Naive thymus-derived CD4-positive, alpha-beta T cell (primary cell): Measurements from ENCODE around the gene NDE1. TPM values are rescaled to one million over a fixed set of nuclear protein-coding genes. Genes with fewer than 3 reads are reported as not detected.
"Not testable (repeated sequence)": the region's sequence is repeated elsewhere in the genome, so short reads cannot be mapped to it uniquely, and the experiment has no call there.

Experiments
- ATAC-seq: fragments of 150-1000 bp; cut with Tn5 transposase; 2 replicates; pipeline ENCODE4 v1.10.0; 2021; ENCODE audit warnings: mild to moderate bottlenecking, moderate library complexity
- CTCF ChIA-PET: fragments of 350-600 bp; sonication (Branson Sonifier 250); formaldehyde crosslinking; loops from one replicate; lab custom pipeline; 2021; ENCODE audit warnings: antibody characterized with exemption; lab: Charles Lee
- POLR2A ChIA-PET: fragments of 350-600 bp; sonication (Branson Sonifier 250); formaldehyde crosslinking; loops from one replicate; lab custom pipeline; 2021; ENCODE audit warnings: antibody characterized with exemption, inconsistent platforms; lab: Charles Lee
- DNase-seq, 9 donors: peaks; one replicate each; pipeline versions ENCODE4 v3.0.0 to v3.0.0-alpha.2; 2020 to 2022; ENCODE audit warnings: mixed read lengths in 1 of 9
- H3K27ac ChIP-seq: one replicate; pipeline ENCODE4 v1.7.0; 2013; ENCODE audit warnings: mild to moderate bottlenecking, low read depth, low read length, moderate library complexity
- H3K27me3 ChIP-seq, 2 donors: one replicate each; pipeline ENCODE4 v1.7.0; 2013; ENCODE audit warnings: low read length in 2 of 2, mild to moderate bottlenecking in 2 of 2, moderate library complexity in 2 of 2; ENCODE audit not compliant: control insufficient read depth in 2 of 2, insufficient read depth in 2 of 2
- H3K36me3 ChIP-seq, 3 experiments: 1 replicate in 2 of 3; 2 replicates in 1 of 3; pipeline ENCODE4 v1.7.0; 2013; ENCODE audit warnings: low read length in 3 of 3, mild to moderate bottlenecking in 3 of 3, moderate library complexity in 1 of 3; ENCODE audit not compliant: insufficient read depth in 3 of 3, control insufficient read depth in 2 of 3
- H3K4me1 ChIP-seq, 2 donors: one replicate each; pipeline ENCODE4 v1.7.0; 2013; ENCODE audit warnings: low read length in 2 of 2, mild to moderate bottlenecking in 2 of 2, moderate library complexity in 1 of 2; ENCODE audit not compliant: control insufficient read depth in 2 of 2, insufficient read depth in 2 of 2
- H3K4me3 ChIP-seq: 2 replicates; pipeline ENCODE4 v1.7.0; 2013; ENCODE audit warnings: mild to moderate bottlenecking, low read length
- H3K9me3 ChIP-seq, 3 experiments: 1 replicate in 2 of 3; 2 replicates in 1 of 3; pipeline ENCODE4 v1.7.0; 2013; ENCODE audit warnings: low read length in 3 of 3; ENCODE audit not compliant: control insufficient read depth in 2 of 3
- H3K27ac Mint-ChIP-seq, 9 donors: one replicate each; pipeline ENCODE4 v1.8.0; 2020 to 2022; ENCODE audit warnings: mixed read lengths in 9 of 9, mild to moderate bottlenecking in 8 of 9, moderate library complexity in 5 of 9, inconsistent platforms in 2 of 9
- H3K27me3 Mint-ChIP-seq, 5 donors: one replicate each; pipeline ENCODE4 v1.8.0; 2021 to 2022; ENCODE audit warnings: mixed read lengths in 5 of 5, mild to moderate bottlenecking in 1 of 5
- H3K36me3 Mint-ChIP-seq, 5 donors: one replicate each; pipeline ENCODE4 v1.8.0; 2020 to 2022; ENCODE audit warnings: mixed read lengths in 5 of 5, mild to moderate bottlenecking in 3 of 5, inconsistent platforms in 1 of 5
- H3K4me1 Mint-ChIP-seq, 7 donors: one replicate each; pipeline ENCODE4 v1.8.0; 2020 to 2022; ENCODE audit warnings: mixed read lengths in 7 of 7, mild to moderate bottlenecking in 3 of 7, inconsistent platforms in 1 of 7
- H3K4me3 Mint-ChIP-seq, 10 donors: one replicate each; pipeline ENCODE4 v1.8.0; 2020 to 2022; ENCODE audit warnings: mild to moderate bottlenecking in 10 of 10, mixed read lengths in 10 of 10, moderate library complexity in 6 of 10, inconsistent platforms in 2 of 10
- H3K9me3 Mint-ChIP-seq, 11 donors: one replicate each; pipeline ENCODE4 v1.8.0; 2020 to 2022; ENCODE audit warnings: mixed read lengths in 11 of 11, mild to moderate bottlenecking in 4 of 11, inconsistent platforms in 1 of 11, moderate library complexity in 1 of 11
- intact Hi-C, 2 donors: fragments of 100-400 bp; cut with micrococcal nuclease; formaldehyde crosslinking; loops; one replicate each; pipeline ENCODE4 v1.15.1; 2023
- polyA plus RNA-seq, 2 donors: library from polyadenylated mRNA; unstranded; fragments of 300-500 nt; fragmentation: Illumina TruSeq; gene quantifications; one replicate each; pipeline ENCODE4 v1.2.3, GENCODE V29; 2021
- total RNA-seq, 6 experiments: library from RNA in 5 of 6; stranded (reverse) in 5 of 6; gene quantifications; 1 replicate in 5 of 6; 2 replicates in 1 of 6; pipeline ENCODE4 v1.2.3 and lab custom pipeline; 2021 to 2026

The NDE1 gene
- total and polyA plus RNA-seq, 7 experiments from 2014 or later = 34.9 to 128 (median 101) TPM

DNA sequence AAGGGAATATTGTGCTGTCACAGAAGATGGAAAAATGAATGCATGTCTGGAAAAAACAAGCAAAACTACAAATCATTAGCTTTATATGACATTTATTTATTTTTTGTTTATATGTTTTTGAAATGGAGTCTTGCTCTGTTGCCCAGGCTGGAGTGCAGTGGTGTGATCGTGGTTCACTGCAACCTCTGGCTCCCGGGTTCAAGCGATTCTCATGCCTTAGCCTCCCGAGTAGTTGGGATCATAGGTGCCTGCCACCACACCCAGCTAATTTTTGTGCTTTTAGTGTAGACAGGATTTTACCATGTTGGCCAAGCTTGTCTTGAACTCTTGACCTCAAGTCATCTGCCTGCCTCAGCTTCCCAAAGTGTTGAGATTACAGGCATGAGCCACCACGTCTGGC lies 8.5 kb downstream of the NDE1 start:
- Histone ChIP-seq H3K4me1 (peaks cover 5 to 26% of the 10 kb centered on the region in 2 donors), H3K27ac (peak overlapping the region; percentile 64), H3K36me3 (peaks cover 0 to 15% (median 0%) of the 10 kb centered on the region in 3 experiments), H3K4me3 (peak overlapping the region; percentile 2), H3K9me3 (no peaks in the 10 kb centered on the region), H3K27me3 (no peaks in the 10 kb centered on the region)
- H3K9me3 Mint-ChIP-seq = no peaks in the 10 kb centered on the region
- no peak for ATAC-seq
- H3K36me3 Mint-ChIP-seq = peaks cover 9 to 33% (median 23%) of the 10 kb centered on the region in 5 donors
- peaks cover 29 to 74% (median 67%) of the 10 kb centered on the region in 7 donors for H3K4me1 Mint-ChIP-seq
- CTCF ChIA-PET = interaction anchor here (0.8 kb wide), 1 partner anchor 13 kb away, joined by 4 read pairs; no protein-coding TSS in a partner anchor
- peak overlapping the region in 9 of 10 donors; percentile 23 to 63 (median 55) for H3K4me3 Mint-ChIP-seq
- POLR2A ChIA-PET = interaction anchor here (0.8 to 5.4 kb wide), 5 partner anchors 10 to 23 kb away, joined by 3 to 49 read pairs (median 8); partner anchors contain the start of gene MARF1
- H3K27me3 Mint-ChIP-seq = no peaks in the 10 kb centered on the region
- H3K27ac Mint-ChIP-seq = peak overlapping the region; percentile 83 to 93 (median 87)
- DNase-seq = no peak
- intact Hi-C loops = no loop called here

DNA sequence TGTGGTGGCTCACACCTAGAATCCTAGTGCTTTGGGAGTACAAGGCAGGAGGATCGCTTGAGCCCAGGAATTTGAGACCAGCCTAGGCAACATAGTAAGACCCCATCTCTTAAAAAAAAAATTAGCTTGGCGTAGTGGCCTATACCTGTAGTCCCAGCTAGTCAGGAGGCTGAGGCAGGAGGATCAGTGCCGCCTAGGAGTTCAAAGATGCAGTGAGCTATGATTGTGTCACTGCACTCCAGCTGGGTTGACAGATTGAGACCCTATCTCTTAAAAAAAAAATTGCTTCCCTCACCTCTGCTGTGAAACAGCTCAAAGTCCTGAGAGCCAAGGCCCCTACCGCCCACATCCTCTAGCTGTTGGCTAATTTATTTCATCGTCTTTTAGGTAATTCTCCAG lies 10.2 kb downstream of the NDE1 start:
- Histone ChIP-seq H3K27ac (peak overlapping the region; percentile 64), H3K4me3 (no peak overlapping the region), H3K4me1 (peaks cover 5 to 26% of the 10 kb centered on the region in 2 donors), H3K36me3 (peaks cover 0 to 26% (median 0%) of the 10 kb centered on the region in 3 experiments), H3K27me3 (no peaks in the 10 kb centered on the region), H3K9me3 (no peaks in the 10 kb centered on the region)
- Mint-ChIP-seq H3K9me3 (no peaks in the 10 kb centered on the region), H3K36me3 (peaks cover 10 to 38% (median 23%) of the 10 kb centered on the region in 5 donors), H3K27ac (peak overlapping the region; percentile 62 to 93 (median 89)), H3K4me3 (peak overlapping the region; percentile 1 to 74 (median 44)), H3K4me1 (peaks cover 28 to 68% (median 64%) of the 10 kb centered on the region in 7 donors), H3K27me3 (no peaks in the 10 kb centered on the region)
- intact Hi-C loops = no loop called here
- ChIA-PET POLR2A (interaction anchor here (1.0 to 5.4 kb wide), 4 partner anchors 9 to 30 kb away, joined by 3 to 49 read pairs (median 22); partner anchors contain the start of gene MARF1), CTCF (interaction anchor here (0.7 to 1.7 kb wide), 3 partner anchors 9 to 59 kb away, joined by 3 to 6 read pairs (median 3); no protein-coding TSS in a partner anchor)
- ATAC-seq (no peak), DNase-seq (no peak)

DNA sequence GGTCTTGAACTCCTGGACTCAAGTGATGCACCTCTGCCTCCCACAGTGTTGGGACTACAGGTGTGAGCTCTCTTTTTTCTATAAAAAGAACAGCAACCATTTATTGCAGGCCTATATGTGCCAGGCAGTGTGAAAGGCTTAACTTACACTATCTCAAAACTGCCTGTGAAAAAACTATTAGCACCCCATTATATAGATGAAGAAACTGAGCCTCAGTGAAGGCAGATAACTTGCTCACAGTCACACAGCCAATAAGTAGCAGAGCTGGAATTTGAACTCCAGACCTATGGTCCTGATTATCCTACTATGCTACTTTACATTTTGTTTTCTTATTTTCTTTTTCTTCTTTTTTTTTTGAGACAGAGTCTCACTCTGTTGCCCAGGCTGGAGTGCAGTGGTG lies 15.1 kb downstream of the NDE1 start:
- no peak overlapping the region for H3K4me3 ChIP-seq
- H3K36me3 Mint-ChIP-seq = peaks cover 8 to 45% (median 21%) of the 10 kb centered on the region in 5 donors
- intact Hi-C loops = no loop called here
- DNase-seq (no peak), ATAC-seq (no peak)
- peaks cover 6 to 69% (median 11%) of the 10 kb centered on the region in 3 experiments for H3K36me3 ChIP-seq
- no peaks in the 10 kb centered on the region for H3K9me3 Mint-ChIP-seq
- ChIA-PET POLR2A (interaction anchor here (0.6 to 1.0 kb wide), 3 partner anchors 16 to 168 kb away, joined by 4 to 5 read pairs (median 5); no protein-coding TSS in a partner anchor), CTCF (interaction anchor here (0.7 to 1.5 kb wide), 2 partner anchors 22 to 91 kb away, joined by 4 to 5 read pairs; partner anchors contain the start of gene MARF1)
- H3K27me3 Mint-ChIP-seq = no peaks in the 10 kb centered on the region
- no peak overlapping the region for H3K4me3 Mint-ChIP-seq
- H3K27ac Mint-ChIP-seq = peak overlapping the region in 1 of 9 donors; percentile 34
- no peaks in the 10 kb centered on the region for H3K9me3 ChIP-seq
- H3K4me1 Mint-ChIP-seq = peaks cover 16 to 30% (median 30%) of the 10 kb centered on the region in 7 donors
- H3K27ac ChIP-seq = no peak overlapping the region
- H3K4me1 ChIP-seq = peaks cover 0 to 7% of the 10 kb centered on the region in 2 donors
- no peaks in the 10 kb centered on the region for H3K27me3 ChIP-seq

DNA sequence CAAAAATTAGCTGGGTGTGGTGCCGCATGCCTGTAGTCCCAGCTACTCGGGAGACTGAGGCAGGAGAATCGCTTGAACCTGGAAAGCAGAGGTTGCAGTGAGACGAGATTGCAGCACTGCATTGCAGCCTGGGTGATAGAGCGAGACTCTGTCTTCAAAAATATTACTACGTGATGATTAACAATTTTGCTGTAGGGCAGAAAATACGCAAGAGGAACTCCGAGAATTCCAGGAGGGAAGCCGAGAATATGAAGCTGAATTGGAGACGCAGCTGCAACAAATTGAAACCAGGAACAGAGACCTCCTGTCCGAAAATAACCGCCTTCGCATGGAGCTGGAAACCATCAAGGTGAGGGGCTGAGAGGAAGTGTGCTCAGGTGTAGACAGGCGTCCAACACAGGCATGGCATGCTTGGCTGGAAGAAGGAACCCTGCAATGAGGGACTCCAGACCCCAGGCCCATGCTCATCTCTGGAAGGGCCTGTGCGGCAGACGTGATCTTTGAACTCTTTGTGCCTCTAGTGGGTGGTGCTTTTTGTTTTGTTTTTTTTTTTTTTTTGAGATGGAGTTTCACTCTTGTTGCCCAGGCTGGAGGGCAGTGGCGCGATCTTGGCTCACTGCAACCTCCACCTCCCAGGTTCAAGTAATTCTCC lies 17.2 kb downstream of the NDE1 start:
- H3K9me3 Mint-ChIP-seq = no peaks in the 10 kb centered on the region
- no peaks in the 10 kb centered on the region for H3K27me3 ChIP-seq
- H3K27ac ChIP-seq = no peak overlapping the region
- no peaks in the 10 kb centered on the region for H3K27me3 Mint-ChIP-seq
- no peak for ATAC-seq
- H3K4me1 ChIP-seq = peaks cover 3 to 8% of the 10 kb centered on the region in 2 donors
- H3K4me3 Mint-ChIP-seq = no peak overlapping the region
- ChIA-PET CTCF (no interaction called here), POLR2A (interaction anchor here (0.6 to 2.3 kb wide), 6 partner anchors 9 to 80 kb away, joined by 3 to 10 read pairs (median 3); partner anchors contain the start of gene MARF1)
- peaks cover 4 to 40% (median 19%) of the 10 kb centered on the region in 5 donors for H3K36me3 Mint-ChIP-seq
- H3K36me3 ChIP-seq = peaks cover 6 to 72% (median 11%) of the 10 kb centered on the region in 3 experiments
- peaks cover 15 to 28% (median 25%) of the 10 kb centered on the region in 7 donors for H3K4me1 Mint-ChIP-seq
- intact Hi-C loops = no loop called here
- H3K9me3 ChIP-seq = no peaks in the 10 kb centered on the region
- no peak overlapping the region for H3K4me3 ChIP-seq
- DNase-seq = no peak
- peak overlapping the region in 3 of 9 donors; percentile 9 to 54 (median 53) for H3K27ac Mint-ChIP-seq

DNA sequence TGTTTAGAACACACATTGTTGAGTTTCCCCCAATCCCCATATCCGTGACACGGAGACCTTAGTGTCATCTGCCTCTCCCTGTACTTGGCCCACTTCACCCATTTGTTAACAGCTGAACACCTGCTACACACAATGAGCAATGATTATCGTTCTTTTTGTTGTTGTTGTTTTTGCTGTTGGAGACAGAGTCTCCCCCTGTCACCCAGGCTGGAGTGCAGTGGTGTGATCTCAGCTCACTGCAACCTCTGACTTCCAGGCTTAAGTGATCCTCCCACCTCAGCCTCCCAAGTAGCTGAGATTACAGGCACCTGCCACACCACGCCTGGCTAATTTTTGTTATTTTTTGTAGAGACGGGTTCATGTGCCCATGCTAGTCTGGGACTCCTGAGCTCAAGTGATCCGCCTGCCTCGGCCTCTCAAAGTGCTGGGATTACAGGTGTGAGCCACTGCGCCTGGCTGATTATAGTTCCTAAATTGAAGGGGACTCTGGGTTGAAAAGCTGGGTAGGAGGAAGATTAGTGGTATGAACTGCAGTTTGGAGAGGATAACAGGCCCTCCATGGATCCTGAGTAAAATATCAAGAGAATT lies 21.6 kb downstream of the NDE1 start:
- Histone ChIP-seq H3K4me3 (no peak overlapping the region), H3K27ac (peak overlapping the region; percentile 86), H3K27me3 (no peaks in the 10 kb centered on the region), H3K36me3 (peaks cover 6 to 49% (median 7%) of the 10 kb centered on the region in 3 experiments), H3K9me3 (no peaks in the 10 kb centered on the region), H3K4me1 (peaks cover 18 to 27% of the 10 kb centered on the region in 2 donors)
- Mint-ChIP-seq H3K9me3 (no peaks in the 10 kb centered on the region), H3K36me3 (peaks cover 4 to 45% (median 18%) of the 10 kb centered on the region in 5 donors), H3K27ac (peak overlapping the region; percentile 94 to 97 (median 97)), H3K4me3 (peak overlapping the region in 6 of 10 donors; percentile 65 to 81 (median 72)), H3K27me3 (no peaks in the 10 kb centered on the region), H3K4me1 (peaks cover 32 to 54% (median 42%) of the 10 kb centered on the region in 7 donors)
- no peak for DNase-seq
- intact Hi-C loops = loop anchor here in 1 of 2 donors (1.0 to 2.0 kb wide), 3 partner anchors 21 to 33 kb away; partner anchors contain the start of genes MARF1 and NDE1
- ATAC-seq = no peak
- CTCF ChIA-PET = interaction anchor here (0.6 to 1.7 kb wide), 3 partner anchors 10 to 29 kb away, joined by 4 to 7 read pairs (median 5); partner anchors contain the start of gene MARF1
- POLR2A ChIA-PET = interaction anchor here (0.8 to 6.5 kb wide), 8 partner anchors 10 to 36 kb away, joined by 3 to 54 read pairs (median 7); partner anchors contain the start of genes MARF1 and NDE1

DNA sequence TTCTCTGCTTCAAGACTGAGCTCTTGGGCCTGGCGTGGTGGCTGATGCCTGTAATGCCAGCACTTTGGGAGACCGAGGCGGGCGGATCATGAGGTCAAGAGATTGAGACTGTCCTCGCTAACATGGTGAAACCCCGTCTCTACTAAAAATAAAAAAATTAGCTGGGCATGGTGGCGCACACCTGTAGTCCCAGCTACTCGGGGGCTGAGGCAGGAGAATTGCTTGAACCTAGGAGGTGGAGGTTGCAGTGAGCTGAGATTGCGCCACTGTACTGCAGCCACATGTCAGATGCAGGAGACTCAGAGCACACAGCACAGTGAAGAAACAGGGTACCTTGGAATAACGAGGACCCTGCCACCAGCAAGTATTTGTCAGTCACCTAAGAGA lies 22.1 kb downstream of the NDE1 start:
- H3K27ac Mint-ChIP-seq = peak overlapping the region; percentile 94 to 97 (median 97)
- intact Hi-C loops = loop anchor here in 1 of 2 donors (1.0 to 2.0 kb wide), 3 partner anchors 22 to 33 kb away; partner anchors contain the start of genes MARF1 and NDE1
- POLR2A ChIA-PET = interaction anchor here (0.6 to 6.5 kb wide), 7 partner anchors 12 to 1671 kb away, joined by 3 to 54 read pairs (median 7); partner anchors contain the start of genes MARF1 and NDE1
- not testable (repeated sequence) for H3K9me3 ChIP-seq, H3K9me3 Mint-ChIP-seq, H3K27me3 Mint-ChIP-seq, H3K27me3 ChIP-seq, DNase-seq, H3K4me3 ChIP-seq
- peak overlapping the region; percentile 60 to 86 (median 75) for H3K4me3 Mint-ChIP-seq
- Histone ChIP-seq H3K36me3 (peaks cover 3 to 44% (median 6%) of the 10 kb centered on the region in 3 experiments), H3K4me1 (peaks cover 18 to 27% of the 10 kb centered on the region in 2 donors), H3K27ac (peak overlapping the region; percentile 86)
- H3K36me3 Mint-ChIP-seq = peaks cover 4 to 45% (median 17%) of the 10 kb centered on the region in 5 donors
- CTCF ChIA-PET = interaction anchor here (0.6 to 1.7 kb wide), 3 partner anchors 10 to 30 kb away, joined by 4 to 7 read pairs (median 5); partner anchors contain the start of gene MARF1
- peak; percentile 3 for ATAC-seq
- peaks cover 32 to 57% (median 42%) of the 10 kb centered on the region in 7 donors for H3K4me1 Mint-ChIP-seq
